Fibroblast of the conjunctiva (primary cell): ENCODE data around the gene ZNF175.

Experiments used
- DNase-seq: peaks from one replicate; pipeline ENCODE4 v3.0.0-alpha.2; 2010; ENCODE audit warnings: low read depth

Gene ZNF175

DNA sequence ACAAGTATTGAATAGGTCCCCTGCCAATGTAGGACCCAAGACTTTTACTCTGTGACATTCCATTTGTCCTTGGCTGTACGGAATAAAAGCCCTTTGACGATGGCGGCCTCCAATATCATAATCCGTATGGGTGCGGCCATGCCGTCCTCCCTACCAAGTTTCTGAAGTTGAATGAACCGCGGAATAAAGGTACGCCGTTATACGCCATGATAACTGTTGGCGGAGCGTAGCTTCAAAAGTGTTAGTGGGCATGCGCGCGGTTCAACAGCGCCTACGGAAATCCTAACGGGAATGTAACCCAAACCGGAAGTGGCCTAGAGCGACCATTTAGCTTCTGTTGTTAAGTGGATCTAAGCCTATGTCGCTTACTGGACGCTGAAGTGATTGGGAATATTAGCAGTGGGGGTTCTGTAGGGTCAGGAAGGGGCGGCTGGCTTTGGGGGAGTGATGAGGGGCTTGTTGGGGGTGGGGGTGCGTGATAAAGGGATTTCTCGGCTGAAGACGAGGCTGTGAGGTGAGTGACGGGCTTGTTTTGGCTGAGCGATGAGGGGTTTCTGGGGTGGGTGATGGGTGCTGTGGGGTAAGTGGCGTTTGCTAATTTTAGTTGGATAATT lies at the start of gene ZNF175:
Gene ZNF175 (plus strand): TSS at position 322 of the 614 bp plus-strand sequence. CDS start 2,047 bp downstream, outside the sequence.
- peak; percentile 93 for DNase-seq

DNA sequence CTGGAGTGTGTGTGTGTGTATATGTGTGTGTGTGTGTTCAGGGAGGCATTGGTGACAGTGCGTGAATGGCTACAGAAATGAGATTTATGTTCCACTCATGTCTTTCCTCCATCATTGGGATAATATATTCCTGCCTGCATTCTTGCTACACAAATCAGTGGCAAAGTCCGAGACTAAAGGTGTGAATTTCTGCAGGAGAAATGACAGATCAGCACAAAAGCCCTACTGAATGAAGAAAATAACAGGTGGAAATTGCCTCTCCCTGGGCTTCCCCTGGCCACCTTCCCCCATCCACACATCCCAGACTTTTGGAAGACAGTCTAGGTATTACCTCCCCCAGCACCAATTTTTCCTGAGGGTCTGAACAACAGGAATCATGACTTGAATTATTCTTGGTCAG lies 49.7 kb upstream of the ZNF175 start:
- DNase-seq: no peak

- DNase-seq: no peak
Measured at GRCh38 chr19:51521781-51522180, 49.3 kb upstream of the ZNF175 start.

DNA sequence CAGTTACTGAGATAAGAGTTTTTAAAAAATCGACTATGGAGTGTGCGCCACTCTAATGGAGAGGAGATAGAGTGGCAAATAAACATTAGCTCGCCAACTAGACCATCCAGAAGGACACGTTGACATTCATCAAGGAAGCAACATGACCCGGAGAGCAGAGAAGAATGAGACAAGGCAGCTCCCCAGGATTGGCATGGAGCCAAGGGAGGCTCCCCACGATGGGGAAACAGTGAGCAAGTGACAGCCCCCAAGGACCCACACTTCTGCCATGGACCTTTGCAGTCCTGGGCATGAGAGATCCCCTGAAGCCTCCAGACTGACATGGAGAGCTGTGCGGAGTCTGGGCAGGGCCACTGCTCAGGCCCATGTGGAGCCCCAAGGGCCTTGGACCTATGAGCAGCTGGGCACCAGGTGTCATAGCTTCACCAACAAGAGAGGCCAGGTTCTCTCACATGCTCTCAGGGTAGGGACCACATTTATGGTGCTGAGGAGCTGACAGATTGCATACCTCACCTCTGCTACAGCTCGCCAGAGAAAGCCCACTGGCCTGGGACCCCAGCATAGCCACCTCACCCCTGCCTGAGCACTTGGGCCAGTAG lies 46.3 kb upstream of the ZNF175 start:
- no peak for DNase-seq

- DNase-seq: no peak
Measured at GRCh38 chr19:51525651-51526050, 45.4 kb upstream of the ZNF175 start.

DNA sequence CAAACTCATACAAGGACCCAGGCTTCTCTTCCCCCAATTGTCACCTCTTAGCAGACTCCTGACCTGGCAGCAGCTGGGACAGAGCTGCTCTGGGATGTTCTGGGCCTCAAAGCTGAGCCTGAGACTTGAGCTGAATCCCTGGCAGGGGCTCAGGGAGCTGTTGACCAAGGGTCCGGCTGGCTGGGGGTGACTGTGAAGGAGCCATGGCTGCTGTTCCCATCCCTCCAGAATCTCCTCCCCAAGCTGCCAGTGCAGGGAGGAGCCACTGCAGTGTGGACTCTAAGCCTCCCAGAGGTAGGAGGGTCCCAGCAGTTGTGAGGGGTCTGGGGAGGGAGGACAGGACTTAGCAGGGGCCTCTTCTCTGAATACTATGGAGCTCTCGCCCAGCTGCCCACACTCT lies 41.8 kb upstream of the ZNF175 start:
- no peak for DNase-seq

DNA sequence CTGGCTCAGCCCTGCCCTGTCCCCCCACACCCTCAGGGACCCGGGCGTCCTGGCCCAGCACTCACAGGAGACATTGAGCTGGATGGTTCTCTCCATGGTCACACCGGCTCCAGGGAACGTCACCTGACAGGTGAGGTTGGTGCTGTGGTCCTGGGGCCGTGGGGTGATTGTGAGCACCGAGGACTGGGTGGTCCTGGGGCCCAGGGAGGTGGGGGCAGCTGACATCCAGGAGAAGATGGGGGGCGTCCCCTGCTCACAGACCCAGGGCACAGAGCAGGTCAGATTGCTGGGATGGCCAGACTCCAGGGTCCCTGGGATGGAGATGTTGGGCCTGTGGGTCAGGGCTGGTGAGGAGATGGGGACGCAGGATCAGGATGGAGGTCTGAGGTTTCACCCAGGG lies 40.5 kb upstream of the ZNF175 start:
- DNase-seq: no peak

DNA sequence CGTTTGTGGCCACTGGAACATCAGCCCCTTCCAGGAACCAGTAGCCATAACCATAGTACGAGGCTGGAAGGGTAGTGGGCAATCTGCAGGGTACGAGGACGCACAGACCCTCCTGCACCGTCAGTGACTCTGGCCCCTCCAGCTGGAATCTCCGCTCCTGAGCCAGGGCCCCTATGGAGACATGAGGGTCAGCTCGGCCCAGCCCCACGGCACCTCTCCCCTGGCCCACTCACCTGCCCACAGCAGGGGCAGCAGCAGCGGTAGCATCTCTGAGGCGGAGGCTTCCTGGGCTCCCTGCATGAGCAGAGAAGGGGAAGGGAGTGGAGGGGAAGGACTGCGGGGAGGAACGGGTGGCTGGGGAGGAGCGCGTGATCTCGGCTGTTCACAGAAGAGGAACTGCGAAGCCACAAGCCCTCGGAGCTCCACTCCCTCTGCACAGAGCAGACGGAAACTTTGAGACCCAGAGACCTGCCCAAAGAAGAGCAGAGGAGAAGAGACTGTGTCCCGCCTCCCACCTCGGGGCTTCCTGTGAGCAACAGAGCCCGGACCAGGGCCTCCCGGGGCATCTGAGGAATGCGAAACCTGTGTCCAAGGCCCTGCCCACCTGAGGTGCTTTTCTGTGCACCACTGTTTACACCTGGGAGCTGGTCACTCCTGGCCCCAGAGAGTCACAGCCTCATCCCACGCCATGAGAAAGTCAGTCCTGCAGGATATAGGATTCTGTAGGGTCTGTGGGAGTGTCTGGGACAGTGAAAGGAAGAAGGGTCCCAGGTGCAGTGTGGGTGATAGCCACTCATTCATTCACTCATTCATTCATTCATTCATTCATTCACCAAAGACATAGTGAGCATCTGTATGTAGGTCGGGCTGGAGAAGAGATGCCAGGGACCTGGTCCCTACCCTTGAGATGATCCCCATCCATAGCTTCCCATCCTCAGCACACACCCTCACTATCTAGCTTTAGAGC lies 39.5 kb upstream of the ZNF175 start, which contains the start of gene SIGLEC6:
Gene SIGLEC6 (minus strand): TSS at position 322 of the 967 bp plus-strand sequence. CDS start 22 bp downstream, at position 300.
- DNase-seq: no peak

- DNase-seq: no peak
Measured at GRCh38 chr19:51535535-51535934, 35.5 kb upstream of the ZNF175 start.

GRCh38 chr19:51539821-51540366 lies 31.2 kb upstream of the ZNF175 start:
- no peak for DNase-seq

DNA sequence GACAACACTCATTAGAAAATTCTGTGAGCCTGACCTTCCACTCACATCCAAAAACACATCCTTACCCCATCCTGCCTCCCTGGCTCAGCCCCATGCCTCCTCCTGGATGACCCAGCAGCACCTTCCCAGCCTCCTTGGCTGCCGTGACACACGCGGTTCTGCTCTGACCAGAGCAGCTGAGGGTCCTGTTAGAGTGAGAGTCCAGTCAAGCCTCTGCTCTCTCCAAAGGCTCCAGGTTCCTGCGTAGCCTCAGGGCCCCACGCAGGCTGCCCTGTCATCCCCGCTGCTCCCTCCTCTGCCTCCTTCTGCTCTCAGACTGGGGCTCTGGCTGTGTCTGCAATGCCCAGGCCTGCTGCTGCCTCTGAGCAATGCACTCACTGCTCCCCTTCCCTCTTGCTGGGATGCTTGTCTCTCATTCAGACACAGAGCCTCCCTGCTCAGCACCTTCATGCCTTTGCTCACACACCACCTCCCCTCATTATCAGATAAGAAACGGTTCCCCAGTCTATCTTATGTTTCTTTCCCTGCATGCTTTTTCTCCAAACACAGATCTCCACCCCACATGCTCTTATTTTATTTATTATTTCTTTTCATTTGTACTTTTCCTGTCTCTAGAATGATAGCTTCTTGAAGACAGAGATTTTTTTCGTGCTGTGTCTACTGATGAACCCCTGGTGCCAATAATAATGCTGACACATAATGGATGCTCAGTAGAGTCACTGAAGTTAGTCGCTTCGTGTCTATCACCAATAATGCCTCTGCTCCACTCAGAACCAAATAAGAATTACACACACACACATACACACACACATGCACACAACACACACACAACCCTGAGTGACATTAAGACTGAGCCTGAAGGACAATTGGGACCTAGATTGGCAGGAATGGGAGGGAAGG lies 29.4 kb upstream of the ZNF175 start:
- no peak for DNase-seq

- DNase-seq: no peak
Measured at GRCh38 chr19:51542699-51543098, 28.4 kb upstream of the ZNF175 start.

DNA sequence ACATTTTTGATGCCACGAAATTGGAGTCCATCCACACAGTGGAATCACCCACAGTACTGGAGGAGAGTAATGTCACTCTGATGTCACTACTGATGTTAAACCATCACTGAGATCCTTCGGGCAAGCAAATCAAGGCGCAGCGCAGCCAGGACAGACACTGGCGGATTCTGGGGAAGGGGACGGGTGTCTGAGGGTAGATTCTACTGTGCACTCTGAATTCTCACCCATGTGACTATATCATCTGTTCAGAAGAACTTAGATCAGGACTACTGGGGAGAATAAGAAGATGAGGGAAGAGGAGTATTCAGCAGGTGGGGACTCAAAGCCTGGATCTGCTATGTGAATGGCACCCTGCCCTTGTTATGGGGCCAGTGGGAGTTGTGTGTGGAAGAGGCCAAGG lies 27.0 kb upstream of the ZNF175 start:
- DNase-seq: no peak

- DNase-seq: no peak
Measured at GRCh38 chr19:51546107-51546649, 24.9 kb upstream of the ZNF175 start.

GRCh38 chr19:51546650-51547396 lies 24.3 kb upstream of the ZNF175 start:
- no peak for DNase-seq

GRCh38 chr19:51547397-51548212 lies 23.5 kb upstream of the ZNF175 start:
- DNase-seq: no peak

DNA sequence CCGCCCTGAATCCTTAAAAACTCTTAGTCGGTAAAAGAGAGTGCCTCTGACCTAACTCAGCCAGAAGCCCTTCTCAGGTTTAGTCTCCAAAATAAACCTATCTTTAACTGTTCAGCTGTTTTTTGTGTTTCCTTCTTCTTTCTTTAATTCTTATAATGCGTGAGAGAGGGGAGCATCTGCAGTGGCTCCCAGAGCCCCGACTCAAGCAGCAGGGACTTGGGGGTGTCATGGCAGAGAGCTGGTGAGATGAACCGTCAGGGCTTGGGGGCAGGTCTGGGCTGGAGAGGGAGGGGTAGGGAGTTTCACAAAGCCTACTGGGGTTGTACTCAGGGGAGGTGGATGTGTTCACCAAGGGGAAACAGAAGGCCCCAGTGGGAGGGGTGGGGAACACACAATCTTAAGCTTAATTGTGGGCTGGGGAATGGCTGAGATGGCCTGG lies 22.9 kb upstream of the ZNF175 start:
- DNase-seq: no peak

DNA sequence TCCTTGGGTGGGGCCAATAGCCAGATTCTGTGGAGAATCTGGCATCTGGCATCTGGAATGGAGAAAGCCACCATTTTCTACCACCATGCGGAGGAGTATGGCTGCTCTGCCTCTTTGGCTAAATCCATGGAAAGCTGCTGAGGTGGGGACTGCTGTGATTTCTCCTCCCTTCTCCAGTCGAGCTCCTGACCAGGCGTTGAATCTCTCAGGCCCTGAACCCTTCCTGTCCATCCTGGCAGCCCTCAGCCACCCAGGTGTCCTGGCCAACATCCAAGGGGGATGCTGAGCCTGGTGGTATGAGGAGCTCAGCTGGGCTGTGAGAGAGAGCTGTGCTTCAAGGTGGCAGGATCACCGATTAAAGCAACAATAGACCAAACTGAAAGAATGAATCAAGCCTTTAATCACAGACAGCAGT lies 22.2 kb upstream of the ZNF175 start:
- DNase-seq: no peak

GRCh38 chr19:51549533-51550324 lies 21.4 kb upstream of the ZNF175 start:
- DNase-seq: no peak
